GM12864 (cell line): Measurements from ENCODE around the gene U2AF2.

Source experiments
- DNase-seq: peaks from one replicate; pipeline ENCODE4 v3.0.0-alpha.2; 2011; ENCODE audit warnings: low read depth
- H3K4me3 ChIP-seq: 2 replicates; pipeline ENCODE4 v1.5.1; 2011; ENCODE audit warnings: mild to moderate bottlenecking, low read depth, low read length, control low read depth
- TF ChIP-seq, protein P1 (sequence below): IDR thresholded peaks from 2 replicates; pipeline ENCODE4 v1.5.1; 2011; ENCODE audit warnings: low read depth, mild to moderate bottlenecking, moderate library complexity, low read length, control low read depth, inconsistent platforms; ENCODE audit errors: missing control alignments

Gene U2AF2

DNA sequence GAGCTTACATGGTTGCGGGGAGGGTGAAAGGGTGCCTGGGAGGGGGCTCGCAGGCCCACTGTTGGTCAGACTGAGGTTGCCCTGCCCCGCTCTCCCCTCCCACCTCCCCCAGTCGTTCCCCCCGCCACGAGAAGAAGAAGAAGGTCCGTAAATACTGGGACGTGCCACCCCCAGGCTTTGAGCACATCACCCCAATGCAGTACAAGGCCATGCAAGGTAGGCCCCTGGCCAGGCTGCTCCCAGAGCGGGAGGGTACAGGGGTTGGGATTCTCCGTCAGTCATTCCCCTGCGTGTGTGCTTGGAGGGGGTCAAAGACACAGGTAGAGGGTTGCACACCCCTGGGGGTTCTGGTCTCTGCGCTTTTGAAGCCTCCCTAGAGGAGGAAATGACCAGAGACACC lies 5.6 kb downstream of the U2AF2 start:
- DNase-seq = no peak
- TF ChIP-seq, protein P1, sequence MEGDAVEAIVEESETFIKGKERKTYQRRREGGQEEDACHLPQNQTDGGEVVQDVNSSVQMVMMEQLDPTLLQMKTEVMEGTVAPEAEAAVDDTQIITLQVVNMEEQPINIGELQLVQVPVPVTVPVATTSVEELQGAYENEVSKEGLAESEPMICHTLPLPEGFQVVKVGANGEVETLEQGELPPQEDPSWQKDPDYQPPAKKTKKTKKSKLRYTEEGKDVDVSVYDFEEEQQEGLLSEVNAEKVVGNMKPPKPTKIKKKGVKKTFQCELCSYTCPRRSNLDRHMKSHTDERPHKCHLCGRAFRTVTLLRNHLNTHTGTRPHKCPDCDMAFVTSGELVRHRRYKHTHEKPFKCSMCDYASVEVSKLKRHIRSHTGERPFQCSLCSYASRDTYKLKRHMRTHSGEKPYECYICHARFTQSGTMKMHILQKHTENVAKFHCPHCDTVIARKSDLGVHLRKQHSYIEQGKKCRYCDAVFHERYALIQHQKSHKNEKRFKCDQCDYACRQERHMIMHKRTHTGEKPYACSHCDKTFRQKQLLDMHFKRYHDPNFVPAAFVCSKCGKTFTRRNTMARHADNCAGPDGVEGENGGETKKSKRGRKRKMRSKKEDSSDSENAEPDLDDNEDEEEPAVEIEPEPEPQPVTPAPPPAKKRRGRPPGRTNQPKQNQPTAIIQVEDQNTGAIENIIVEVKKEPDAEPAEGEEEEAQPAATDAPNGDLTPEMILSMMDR = no peak
- no peak overlapping the region for H3K4me3 ChIP-seq

DNA sequence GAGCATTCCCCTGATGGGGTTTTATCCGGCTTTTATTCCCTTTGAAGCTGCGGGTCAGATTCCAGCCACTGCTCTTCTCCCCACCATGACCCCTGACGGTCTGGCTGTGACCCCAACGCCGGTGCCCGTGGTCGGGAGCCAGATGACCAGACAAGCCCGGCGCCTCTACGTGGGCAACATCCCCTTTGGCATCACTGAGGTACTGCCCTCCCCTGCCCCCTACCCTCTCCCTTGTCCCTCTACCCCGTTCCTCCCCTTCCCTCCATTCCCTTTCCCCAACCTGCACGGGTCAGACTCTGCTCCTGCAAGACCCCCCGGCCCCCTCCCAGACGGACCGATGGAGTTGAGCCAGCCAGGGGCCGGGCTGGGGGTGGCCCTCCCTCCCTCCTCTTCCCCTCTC lies 6.2 kb downstream of the U2AF2 start:
- no peak for DNase-seq
- no peak overlapping the region for H3K4me3 ChIP-seq
- TF ChIP-seq, protein P1 = no peak

DNA sequence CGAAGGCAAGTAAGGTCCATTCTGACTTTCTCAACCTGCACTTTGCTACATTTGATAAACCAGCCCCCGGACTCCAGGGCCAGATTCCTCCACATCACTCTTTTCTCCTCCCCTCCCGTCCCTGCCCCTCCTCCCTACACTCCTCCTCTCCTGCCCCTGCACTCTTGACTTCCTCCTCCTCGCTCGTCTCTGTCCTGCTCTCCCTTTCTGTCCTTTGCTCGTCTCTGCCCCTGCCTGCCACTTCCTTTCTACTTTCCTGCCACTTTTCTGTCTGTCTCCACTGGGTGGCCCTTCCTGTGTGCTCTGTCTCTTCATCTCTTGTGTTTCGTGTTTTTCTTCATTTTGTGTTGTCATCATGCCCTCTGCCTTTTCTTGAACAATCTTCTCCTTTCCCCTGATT lies 7.0 kb downstream of the U2AF2 start:
- TF ChIP-seq, protein P1 = no peak
- no peak overlapping the region for H3K4me3 ChIP-seq
- no peak for DNase-seq

DNA sequence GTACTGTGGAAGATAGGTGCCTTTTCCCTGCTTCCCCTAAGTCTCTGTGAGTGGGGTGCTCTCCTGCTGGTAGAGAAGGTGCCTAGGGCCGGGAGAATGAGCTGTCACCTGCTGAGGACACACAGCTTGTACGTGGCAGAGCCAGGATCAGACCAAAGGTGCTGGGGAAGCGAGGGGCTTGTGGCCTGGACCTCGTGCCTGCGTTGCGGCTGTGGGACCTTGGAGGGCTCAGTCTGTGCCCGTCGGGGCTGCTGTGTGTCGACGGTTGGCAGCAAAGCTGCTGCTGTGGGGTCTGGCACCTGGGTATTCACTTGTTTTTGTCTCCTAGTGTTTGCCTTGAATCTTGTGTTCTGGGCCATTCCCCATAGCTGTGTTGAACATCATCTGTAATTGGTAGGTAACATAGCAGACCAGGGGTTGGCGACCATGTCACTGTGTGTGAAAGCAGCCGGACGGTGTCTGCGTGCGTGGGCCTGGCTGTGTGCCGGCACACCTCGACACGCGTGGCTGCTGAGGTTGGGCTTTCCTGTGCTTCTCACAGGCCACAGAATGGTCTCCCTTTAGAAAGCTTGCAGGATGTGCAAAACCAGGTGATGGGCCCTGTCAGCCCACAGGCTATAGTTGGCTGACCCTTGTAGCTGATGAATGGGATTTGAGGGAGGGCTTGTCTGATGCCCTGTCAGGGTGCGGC lies 9.2 kb downstream of the U2AF2 start:
- DNase-seq = no peak
- TF ChIP-seq, protein P1 = no peak
- H3K4me3 ChIP-seq = no peak overlapping the region

DNA sequence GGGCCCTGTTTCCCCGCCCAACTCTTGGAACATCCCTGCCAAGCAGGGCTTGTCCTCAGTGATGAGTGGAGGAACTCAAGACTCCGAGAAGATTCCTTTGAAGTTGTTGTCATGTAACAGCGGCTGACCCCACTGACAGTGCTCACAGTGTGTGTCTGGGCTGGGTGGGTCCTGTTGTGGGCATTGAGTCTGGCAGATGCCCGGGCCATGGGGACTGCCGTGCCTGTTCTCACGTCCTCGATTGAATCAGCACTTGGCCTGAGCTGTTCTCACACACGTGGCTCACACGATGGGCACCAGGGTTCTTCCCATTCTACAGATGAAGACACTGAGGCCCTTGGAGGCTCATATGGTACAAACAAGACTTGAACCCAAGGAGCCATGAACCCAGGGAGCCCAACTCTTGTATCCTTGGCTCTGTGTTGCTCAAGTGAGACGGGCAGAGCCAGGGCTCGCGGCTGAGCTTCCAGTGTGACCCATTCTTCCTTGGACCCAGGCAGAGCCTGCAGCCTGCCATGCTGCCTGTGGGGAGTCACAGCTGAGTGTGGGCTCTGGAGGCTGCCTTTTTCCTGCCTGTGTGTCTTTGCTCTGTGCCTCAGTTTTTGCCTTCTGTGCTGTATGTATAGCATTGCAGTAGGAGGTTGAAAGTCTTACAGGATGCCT lies 11.6 kb downstream of the U2AF2 start:
- no peak overlapping the region for H3K4me3 ChIP-seq
- DNase-seq = no peak
- TF ChIP-seq, protein P1 = no peak

DNA sequence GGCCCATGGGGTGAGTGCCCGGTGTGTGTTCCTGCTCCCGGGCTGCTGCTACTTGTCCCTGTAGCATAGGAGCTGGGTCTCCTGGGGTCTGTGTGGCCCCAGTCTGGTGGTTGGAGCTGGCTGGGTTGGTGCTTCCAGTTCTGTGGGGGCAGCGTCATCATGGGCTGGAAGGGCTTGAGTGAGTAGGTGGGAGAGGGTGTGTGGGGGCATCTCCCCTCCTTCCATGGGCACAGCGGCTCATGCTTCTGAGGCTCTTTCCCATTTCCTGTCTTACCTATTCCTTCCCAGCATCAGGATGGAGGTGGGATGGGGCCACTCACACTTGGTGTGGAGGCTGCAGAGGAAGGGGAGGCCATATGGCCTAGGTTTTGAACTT lies 12.2 kb downstream of the U2AF2 start:
- DNase-seq = no peak
- TF ChIP-seq, protein P1 = no peak
- H3K4me3 ChIP-seq = no peak overlapping the region

DNA sequence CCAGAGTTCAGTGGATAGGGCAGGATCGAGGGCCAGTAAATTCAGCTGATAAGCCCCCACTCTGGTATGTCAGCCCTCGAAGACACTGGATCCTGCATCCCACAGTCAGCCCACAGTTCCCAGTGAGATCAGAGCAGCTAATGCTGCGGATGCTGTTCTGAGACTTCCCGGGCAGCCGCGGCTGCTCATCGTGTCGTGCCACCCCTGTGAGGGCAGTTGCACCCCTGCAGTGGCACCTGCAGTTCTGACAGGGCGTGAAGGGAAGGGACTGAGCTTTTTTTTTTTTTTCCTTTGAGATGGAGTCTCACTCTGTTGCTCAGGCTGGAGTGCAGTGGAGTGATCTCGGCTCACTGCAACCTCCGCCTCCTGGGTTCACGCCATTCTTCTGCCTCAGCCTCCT lies 12.7 kb downstream of the U2AF2 start:
- H3K4me3 ChIP-seq = no peak overlapping the region
- TF ChIP-seq, protein P1 = no peak
- no peak for DNase-seq
